Hepatocyte (in vitro differentiated cells): ENCODE measurements around the gene CORO7. TPM values are rescaled to one million over a fixed set of nuclear protein-coding genes. Genes with fewer than 3 reads are reported as not detected.

Source experiments
- DNase-seq: peaks from one replicate; pipeline ENCODE4 v3.0.0-alpha.2; 2016; ENCODE audit warnings: low spot score
- H2AFZ ChIP-seq: fragments of 200-600 bp; sonication (generic); 2 replicates; pipeline ENCODE4 v1.6.0; 2016; ENCODE audit warnings: antibody characterized with exemption, mild to moderate bottlenecking
- H3K27ac ChIP-seq: fragments of 200-600 bp; sonication (generic); 2 replicates; pipeline ENCODE4 v1.5.1; 2016; ENCODE audit warnings: mild to moderate bottlenecking
- H3K27me3 ChIP-seq: fragments of 200-600 bp; sonication (generic); 2 replicates; pipeline ENCODE4 v1.6.1; 2016
- H3K36me3 ChIP-seq: fragments of 200-600 bp; sonication (generic); replicated peaks from 2 replicates; pipeline ENCODE4 v1.5.1; 2016; ENCODE audit warnings: low read depth; ENCODE audit not compliant: insufficient read depth
- H3K4me1 ChIP-seq: fragments of 200-600 bp; sonication (generic); 2 replicates; pipeline ENCODE4 v1.5.1; 2016; ENCODE audit warnings: mild to moderate bottlenecking, moderate library complexity; ENCODE audit not compliant: insufficient read depth
- H3K4me2 ChIP-seq: fragments of 200-600 bp; sonication (generic); 2 replicates; pipeline ENCODE4 v1.6.0; 2016
- H3K4me3 ChIP-seq: fragments of 200-600 bp; sonication (generic); 2 replicates; pipeline ENCODE4 v1.5.1; 2016; ENCODE audit warnings: mild to moderate bottlenecking
- H3K79me2 ChIP-seq: fragments of 200-600 bp; sonication (generic); 2 replicates; pipeline ENCODE4 v1.6.0; 2017; ENCODE audit warnings: mild to moderate bottlenecking
- H3K9me2 ChIP-seq: fragments of 200-600 bp; sonication (generic); replicated peaks from 2 replicates; pipeline ENCODE4 v1.6.0; 2017; ENCODE audit warnings: mild to moderate bottlenecking; ENCODE audit not compliant: insufficient read depth
- H3K9me3 ChIP-seq: fragments of 200-600 bp; sonication (generic); 2 replicates; pipeline ENCODE4 v1.5.1; 2016; ENCODE audit warnings: low read depth, mild to moderate bottlenecking
- H4K20me1 ChIP-seq: fragments of 200-600 bp; sonication (generic); 2 replicates; pipeline ENCODE4 v1.6.0; 2016; ENCODE audit warnings: mild to moderate bottlenecking; ENCODE audit not compliant: insufficient read depth, poor library complexity, severe bottlenecking
- EZH2 ChIP-seq: fragments of 200-600 bp; sonication (generic); IDR thresholded peaks from 2 replicates; pipeline ENCODE4 v1.6.1; 2016; ENCODE audit warnings: antibody characterized with exemption, mild to moderate bottlenecking, borderline replicate concordance
- EZH2phosphoT487 ChIP-seq: fragments of 200-600 bp; sonication (generic); IDR thresholded peaks from one replicate; pipeline ENCODE4 v1.6.1; 2018; ENCODE audit warnings: antibody characterized with exemption, mild to moderate bottlenecking, low read depth, moderate library complexity; ENCODE audit not compliant: unreplicated experiment, severe bottlenecking
- WGBS: methylation state at CpG from one replicate; pipeline ENCODE4 v1.1.6; 2016; ENCODE audit warnings: low lambda C conversion rate; ENCODE audit errors: missing lambda C conversion rate; 5-methylcytosine and 5-hydroxymethylcytosine counted together
- polyA plus RNA-seq: library from polyadenylated mRNA; unstranded; fragments of >200 nt; fragmentation: Nextera tagmentation; extraction: Ambion mirVana; gene quantifications from 2 replicates; pipeline ENCODE4 v1.2.1, GENCODE V29; 2016
- small RNA-seq: library from RNA; depleted of rRNA; stranded (forward); fragments of <200 nt; gene quantifications from one replicate; pipeline ENCODE3, GENCODE V24; 2014
- total RNA-seq: library from RNA; depleted of rRNA; stranded (reverse); fragments of >200 nt; gene quantifications from 2 replicates; pipeline ENCODE4 v1.2.3, GENCODE V29; 2014
- TF ChIP-seq, protein P1 (sequence below): fragments of 200-600 bp; sonication (generic); IDR thresholded peaks from 2 replicates; pipeline ENCODE4 v1.5.1; 2016; ENCODE audit warnings: antibody characterized with exemption, mild to moderate bottlenecking; ENCODE audit not compliant: poor library complexity

The CORO7 gene
- total and polyA plus RNA-seq, 2 experiments from 2014 or later = 18.2 to 33.3 TPM

DNA sequence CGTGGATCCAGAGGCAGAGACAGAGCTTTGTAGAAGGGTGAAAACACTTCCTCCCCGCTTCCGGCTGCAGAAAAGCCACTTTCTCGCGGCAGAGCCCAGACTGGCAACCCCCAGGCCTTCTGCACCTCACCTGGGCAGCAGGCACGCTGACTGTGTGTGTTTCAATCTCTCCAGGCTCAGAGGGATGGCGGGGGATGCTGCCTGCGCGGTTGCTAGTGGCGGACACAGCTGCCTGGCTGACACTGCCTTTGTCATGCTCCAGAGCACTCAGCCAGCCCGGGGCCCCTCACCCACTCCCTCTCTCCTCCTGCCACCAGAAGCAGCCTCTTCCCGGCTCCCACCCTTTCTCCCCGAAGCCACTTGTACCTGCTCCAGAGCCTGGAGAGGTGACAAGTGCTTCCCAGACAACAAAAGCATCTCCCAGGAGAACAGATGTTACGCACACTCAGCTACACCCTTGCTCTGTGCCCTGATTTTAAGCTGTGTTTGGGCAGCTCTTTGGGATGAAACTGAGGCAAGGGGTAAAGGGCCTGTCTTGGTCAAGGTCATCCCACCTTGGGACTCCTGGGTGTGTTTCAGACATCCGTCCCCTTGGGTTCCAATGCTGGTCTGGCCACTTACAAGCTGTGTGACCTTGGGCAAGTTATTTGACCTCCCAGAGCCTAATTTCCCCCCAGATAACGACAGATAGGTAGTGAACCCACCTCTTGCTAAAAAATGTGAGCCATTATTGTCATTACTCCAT is 109.8 kb downstream of the CORO7 start:
- H3K27me3 ChIP-seq = no peaks in the 10 kb centered on the region
- H3K4me2 ChIP-seq = peak overlapping the region; percentile 80
- no peaks in the 10 kb centered on the region for H3K9me2 ChIP-seq
- H4K20me1 ChIP-seq = no peaks in the 10 kb centered on the region
- no peaks in the 10 kb centered on the region for H3K36me3 ChIP-seq
- 55% methylated on average over 16 of the region's 16 CpGs for WGBS
- H2AFZ ChIP-seq = no peak overlapping the region
- peaks cover 16% of the 10 kb centered on the region for H3K79me2 ChIP-seq
- H3K4me3 ChIP-seq = peak overlapping the region; percentile 38
- peaks cover 17% of the 10 kb centered on the region for H3K4me1 ChIP-seq
- no peak for TF ChIP-seq EZH2phosphoT487
- TF ChIP-seq, protein P1, sequence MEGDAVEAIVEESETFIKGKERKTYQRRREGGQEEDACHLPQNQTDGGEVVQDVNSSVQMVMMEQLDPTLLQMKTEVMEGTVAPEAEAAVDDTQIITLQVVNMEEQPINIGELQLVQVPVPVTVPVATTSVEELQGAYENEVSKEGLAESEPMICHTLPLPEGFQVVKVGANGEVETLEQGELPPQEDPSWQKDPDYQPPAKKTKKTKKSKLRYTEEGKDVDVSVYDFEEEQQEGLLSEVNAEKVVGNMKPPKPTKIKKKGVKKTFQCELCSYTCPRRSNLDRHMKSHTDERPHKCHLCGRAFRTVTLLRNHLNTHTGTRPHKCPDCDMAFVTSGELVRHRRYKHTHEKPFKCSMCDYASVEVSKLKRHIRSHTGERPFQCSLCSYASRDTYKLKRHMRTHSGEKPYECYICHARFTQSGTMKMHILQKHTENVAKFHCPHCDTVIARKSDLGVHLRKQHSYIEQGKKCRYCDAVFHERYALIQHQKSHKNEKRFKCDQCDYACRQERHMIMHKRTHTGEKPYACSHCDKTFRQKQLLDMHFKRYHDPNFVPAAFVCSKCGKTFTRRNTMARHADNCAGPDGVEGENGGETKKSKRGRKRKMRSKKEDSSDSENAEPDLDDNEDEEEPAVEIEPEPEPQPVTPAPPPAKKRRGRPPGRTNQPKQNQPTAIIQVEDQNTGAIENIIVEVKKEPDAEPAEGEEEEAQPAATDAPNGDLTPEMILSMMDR = no peak
- no peak for TF ChIP-seq EZH2
- peak; percentile 28 for DNase-seq
- H3K9me3 ChIP-seq = no peaks in the 10 kb centered on the region
- H3K27ac ChIP-seq = peak overlapping the region; percentile 93

Small RNA genes lying within 50 kb of the gene (small RNA-seq; reads per million reads assigned to genes)
- not detected for gene AC012676.2

Other genes with a start within 250 kb of the CORO7 start
- gene SRL, start 174.5 kb downstream of the CORO7 start, total RNA-seq = 1.1 and 1.2 TPM in 2 replicates
- gene SRL, start 174.5 kb downstream of the CORO7 start, polyA plus RNA-seq = 0.83 TPM in 1 of 2 replicates, not detected in the other
- 6.1 and 11.4 TPM in 2 replicates for gene TFAP4, start 143.6 kb downstream of the CORO7 start, total RNA-seq
- 3.1 and 4.2 TPM in 2 replicates for gene TFAP4, start 143.6 kb downstream of the CORO7 start, polyA plus RNA-seq
- 3.6 TPM in 2 replicates for gene GLIS2, start 100.5 kb downstream of the CORO7 start, total RNA-seq
- gene GLIS2, start 100.5 kb downstream of the CORO7 start, polyA plus RNA-seq = 11.3 and 12.2 TPM in 2 replicates
- gene PAM16, start 65.3 kb downstream of the CORO7 start, total RNA-seq = 33.0 and 35.0 TPM in 2 replicates
- gene PAM16, start 65.3 kb downstream of the CORO7 start, polyA plus RNA-seq = 57.7 and 70.4 TPM in 2 replicates
- 10.0 and 12.1 TPM in 2 replicates for gene VASN, start 44.7 kb downstream of the CORO7 start, total RNA-seq
- gene VASN, start 44.7 kb downstream of the CORO7 start, polyA plus RNA-seq = 55.9 and 64.2 TPM in 2 replicates
- gene DNAJA3, start 9.3 kb upstream of the CORO7 start, total RNA-seq = 55.3 and 59.2 TPM in 2 replicates
- 51.2 and 58.8 TPM in 2 replicates for gene DNAJA3, start 9.3 kb upstream of the CORO7 start, polyA plus RNA-seq
- 42.7 and 47.6 TPM in 2 replicates for gene NMRAL1, start 58.0 kb upstream of the CORO7 start, total RNA-seq
- gene NMRAL1, start 58.0 kb upstream of the CORO7 start, polyA plus RNA-seq = 47.5 and 49.5 TPM in 2 replicates
- gene HMOX2, start 59.8 kb upstream of the CORO7 start, total RNA-seq = 57.7 and 68.8 TPM in 2 replicates
- 108 TPM in 2 replicates for gene HMOX2, start 59.8 kb upstream of the CORO7 start, polyA plus RNA-seq
- gene CDIP1, start 122.2 kb upstream of the CORO7 start, total RNA-seq = 19.7 and 22.0 TPM in 2 replicates
- 29.3 and 33.3 TPM in 2 replicates for gene CDIP1, start 122.2 kb upstream of the CORO7 start, polyA plus RNA-seq
- gene C16orf96, start 139.7 kb upstream of the CORO7 start, total RNA-seq = 0.12 and 0.20 TPM in 2 replicates
- gene C16orf96, start 139.7 kb upstream of the CORO7 start, polyA plus RNA-seq = 0.15 TPM in 1 of 2 replicates, not detected in the other
- 6.1 and 9.9 TPM in 2 replicates for gene UBALD1, start 198.3 kb upstream of the CORO7 start, total RNA-seq
- 25.7 and 36.8 TPM in 2 replicates for gene UBALD1, start 198.3 kb upstream of the CORO7 start, polyA plus RNA-seq
- gene MGRN1, start 208.2 kb upstream of the CORO7 start, total RNA-seq = 24.1 and 29.2 TPM in 2 replicates
- gene MGRN1, start 208.2 kb upstream of the CORO7 start, polyA plus RNA-seq = 30.8 and 32.0 TPM in 2 replicates